Kasumi-1 (cell line): ENCODE data around the gene CARD11.
A peak's percentile ranks its signal among the peaks of the same experiment; 100 is the strongest.

Experiments used
- DNase-seq, 2 experiments: peaks; one replicate each; lab custom pipeline; 2025; lab: John Stamatoyannopoulos, UW

The CARD11 gene

DNA sequence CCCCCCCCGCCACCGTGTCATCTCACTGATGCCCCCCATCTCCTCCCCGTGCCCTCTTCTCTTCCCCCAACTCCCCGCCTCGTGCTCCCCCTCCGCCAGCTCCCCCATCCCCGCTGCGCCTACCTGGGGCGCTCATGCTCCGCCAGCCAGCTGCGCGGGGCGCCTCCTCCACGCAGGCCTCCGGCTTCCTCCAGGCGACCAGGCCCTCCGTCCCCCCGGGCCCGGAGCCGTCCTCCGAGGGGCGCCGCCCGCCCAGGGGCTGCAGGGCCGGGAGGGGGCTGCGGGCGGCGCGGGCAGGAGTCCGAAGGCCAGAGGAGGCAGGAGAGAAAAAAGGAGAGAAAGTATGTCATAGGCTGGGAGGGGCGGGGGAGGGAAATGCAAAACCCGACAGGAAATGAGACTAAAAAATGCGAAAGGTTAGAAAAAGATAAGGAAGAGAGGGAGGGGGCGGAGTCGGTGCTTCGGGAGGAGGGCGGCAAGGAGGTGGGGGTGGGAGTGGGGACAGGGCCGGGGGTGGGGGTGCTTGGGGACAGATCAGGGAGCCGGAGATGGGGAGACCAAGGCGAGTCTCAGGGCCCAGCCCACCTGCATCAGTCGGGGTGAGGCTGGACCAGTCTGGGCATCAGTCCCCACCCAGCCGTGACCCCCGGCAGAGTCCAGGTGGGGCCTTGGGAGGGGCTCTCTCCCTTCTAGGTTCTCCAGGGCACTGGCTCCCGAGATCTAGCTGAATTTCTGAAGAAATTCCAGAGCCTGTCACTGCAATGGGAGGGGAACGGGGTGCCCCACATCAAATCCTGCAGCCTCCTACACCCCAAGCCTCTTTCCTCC, at the start of gene CARD11:
Gene CARD11 (minus strand): TSS at position 324 of the 828 bp plus-strand sequence. CDS start 85,361 bp downstream, outside the sequence.
- DNase-seq, result no peak

- DNase-seq, result peak; percentile 57 to 58
Measured at GRCh38 chr7:3092468-3092867, 48.8 kb upstream of the CARD11 start.

GRCh38 chr7:3091631-3092030, 48.0 kb upstream of the CARD11 start:
- DNase-seq, result no peak

- DNase-seq, result peak; percentile 2 to 8
Measured at GRCh38 chr7:3089493-3089892, 45.8 kb upstream of the CARD11 start.

DNA sequence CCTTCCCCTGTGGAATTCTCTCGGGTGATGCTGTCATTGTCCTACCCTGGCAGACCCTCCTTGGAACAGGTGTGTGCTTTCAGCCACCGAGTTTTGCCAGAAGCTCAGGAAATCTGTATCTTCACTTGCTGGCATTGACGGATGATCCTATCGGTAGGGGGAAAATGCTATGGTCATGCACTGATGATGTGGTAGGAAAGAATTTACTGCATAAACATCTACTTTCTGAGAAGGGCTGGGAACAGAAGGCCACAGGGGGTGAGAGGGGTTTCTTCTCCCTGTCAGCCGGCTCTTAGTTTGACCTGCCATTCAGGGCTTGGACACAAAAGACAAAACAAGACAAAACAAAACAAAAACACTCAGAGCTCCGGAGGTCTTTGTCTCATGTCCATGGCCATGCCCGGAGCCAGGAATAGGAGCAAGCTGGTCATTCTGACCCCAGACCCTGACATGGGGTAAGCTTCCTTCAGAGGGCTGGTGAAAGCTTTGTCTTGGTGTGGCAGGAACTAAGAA, 43.6 kb upstream of the CARD11 start:
- no peak for DNase-seq

DNA sequence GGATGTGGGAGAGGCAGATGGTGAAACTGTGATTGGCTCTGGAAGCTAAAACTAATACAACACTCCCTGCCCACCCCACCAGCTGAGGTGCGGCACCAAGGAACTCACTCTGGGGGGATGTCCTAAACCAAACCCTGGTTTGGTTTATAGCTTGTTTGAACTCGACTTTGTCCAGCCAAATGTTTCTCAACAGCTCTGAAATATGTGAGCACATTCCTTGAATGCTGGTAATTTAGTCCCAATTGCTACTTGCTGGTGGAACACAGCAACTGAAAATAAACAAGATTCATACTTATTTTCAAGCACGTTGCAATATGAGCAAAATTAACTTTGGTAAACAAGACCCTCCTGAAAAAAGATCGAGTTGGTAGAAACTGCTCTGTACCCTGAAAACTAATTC, 39.7 kb upstream of the CARD11 start:
- no peak for DNase-seq

DNA sequence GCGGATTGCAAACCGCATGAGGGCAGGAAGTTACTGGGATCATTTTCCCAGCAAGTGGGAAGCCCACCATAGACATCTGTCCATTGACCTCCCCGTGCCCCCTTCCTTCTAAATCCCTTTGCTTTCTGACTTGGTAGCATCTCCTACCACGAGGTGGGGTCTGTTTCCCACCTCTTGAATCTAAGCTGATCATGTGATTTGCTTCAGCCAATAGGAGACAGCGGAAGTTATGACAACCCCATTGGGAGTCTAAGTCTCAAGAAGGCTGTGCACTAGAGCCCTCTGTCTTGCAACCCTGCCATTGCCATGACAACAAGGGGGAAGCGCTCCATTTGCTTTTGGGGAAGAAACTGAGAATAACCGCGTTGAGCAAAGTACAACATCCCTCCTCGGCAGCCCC, 39.2 kb upstream of the CARD11 start:
- no peak for DNase-seq

- no peak for DNase-seq
Measured at GRCh38 chr7:3082386-3082785, 38.7 kb upstream of the CARD11 start.

GRCh38 chr7:3080106-3080505, 36.4 kb upstream of the CARD11 start:
- DNase-seq, result no peak

DNA sequence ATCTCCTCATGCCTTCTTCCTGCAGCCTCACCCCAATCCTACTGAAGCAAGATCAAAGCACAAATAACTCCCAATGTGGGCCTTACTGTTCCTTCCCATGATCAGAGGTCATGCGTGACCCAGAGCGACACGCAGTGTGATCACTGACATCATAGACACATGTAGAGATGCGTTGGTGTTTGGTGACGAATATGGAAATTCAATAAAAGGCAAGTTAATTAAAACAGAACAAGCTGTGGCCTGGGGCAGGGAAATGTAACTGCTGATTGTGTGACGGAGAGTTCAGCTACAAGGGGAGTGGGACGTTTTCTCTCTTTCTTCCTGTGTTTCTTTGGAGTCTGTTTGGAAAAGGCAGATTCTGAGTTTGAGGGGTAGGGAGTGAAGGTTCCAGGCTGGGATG, 34.8 kb upstream of the CARD11 start:
- no peak for DNase-seq

DNA sequence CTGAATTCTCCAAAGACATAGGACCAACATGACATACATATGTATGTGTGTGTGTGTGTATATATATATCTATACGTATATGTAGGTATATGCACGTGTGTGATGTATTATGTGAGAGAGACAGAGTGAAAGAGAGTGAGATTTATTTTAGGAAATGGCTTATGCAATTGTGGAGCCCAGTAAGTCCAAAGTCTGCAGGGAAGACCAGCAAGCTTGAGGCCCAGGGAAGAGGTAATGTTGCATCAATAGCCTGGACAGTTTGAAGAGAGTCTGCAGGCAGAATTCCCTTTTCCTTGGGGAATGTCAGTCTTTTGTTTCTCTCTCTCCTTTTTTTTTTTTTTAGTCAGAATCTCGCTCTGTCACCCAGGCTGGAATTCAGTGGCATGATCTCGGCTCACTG, 33.0 kb upstream of the CARD11 start:
- no peak for DNase-seq

DNA sequence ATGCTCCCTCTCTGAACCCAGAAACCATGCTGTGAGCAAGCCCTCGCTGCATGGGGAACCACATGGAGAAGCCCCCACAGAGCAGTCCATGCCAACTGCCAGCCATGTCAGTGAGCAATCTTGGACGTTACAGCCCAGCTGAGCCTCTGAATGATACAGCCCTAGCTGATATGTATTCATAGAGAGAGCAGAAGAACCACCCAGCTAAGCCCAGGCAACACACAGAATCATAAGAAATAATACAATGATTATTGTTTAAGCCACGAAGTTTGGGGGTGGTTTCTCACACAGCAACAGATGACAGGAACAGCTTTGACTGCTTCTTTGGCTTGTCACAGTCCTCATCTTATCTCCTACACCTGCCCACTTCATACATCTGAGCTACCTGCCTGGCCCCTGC, 32.5 kb upstream of the CARD11 start:
- no peak for DNase-seq

GRCh38 chr7:3075441-3075840, 31.8 kb upstream of the CARD11 start:
- no peak for DNase-seq

GRCh38 chr7:3074459-3074821, 30.8 kb upstream of the CARD11 start:
- DNase-seq, result no peak

GRCh38 chr7:3073763-3074458, 30.2 kb upstream of the CARD11 start:
- DNase-seq, result no peak

DNA sequence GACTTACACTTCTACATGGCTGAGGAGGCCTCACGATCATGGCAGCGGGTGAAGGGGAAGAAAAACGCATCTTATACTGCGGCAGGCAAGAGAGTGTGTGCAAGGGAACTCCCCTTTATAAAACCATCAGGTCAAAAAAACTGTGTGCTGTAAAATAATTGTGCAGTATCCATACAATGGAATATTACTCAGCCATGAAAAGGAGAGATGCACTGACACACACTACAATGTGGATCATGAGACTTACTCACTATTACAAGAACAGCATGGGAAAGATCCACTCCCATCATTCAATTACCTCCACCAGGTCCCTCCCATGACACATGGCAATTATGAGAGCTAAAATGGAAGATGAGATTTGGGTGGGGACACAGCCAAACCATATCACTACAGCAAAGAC, 27.2 kb upstream of the CARD11 start:
- DNase-seq, result no peak

DNA sequence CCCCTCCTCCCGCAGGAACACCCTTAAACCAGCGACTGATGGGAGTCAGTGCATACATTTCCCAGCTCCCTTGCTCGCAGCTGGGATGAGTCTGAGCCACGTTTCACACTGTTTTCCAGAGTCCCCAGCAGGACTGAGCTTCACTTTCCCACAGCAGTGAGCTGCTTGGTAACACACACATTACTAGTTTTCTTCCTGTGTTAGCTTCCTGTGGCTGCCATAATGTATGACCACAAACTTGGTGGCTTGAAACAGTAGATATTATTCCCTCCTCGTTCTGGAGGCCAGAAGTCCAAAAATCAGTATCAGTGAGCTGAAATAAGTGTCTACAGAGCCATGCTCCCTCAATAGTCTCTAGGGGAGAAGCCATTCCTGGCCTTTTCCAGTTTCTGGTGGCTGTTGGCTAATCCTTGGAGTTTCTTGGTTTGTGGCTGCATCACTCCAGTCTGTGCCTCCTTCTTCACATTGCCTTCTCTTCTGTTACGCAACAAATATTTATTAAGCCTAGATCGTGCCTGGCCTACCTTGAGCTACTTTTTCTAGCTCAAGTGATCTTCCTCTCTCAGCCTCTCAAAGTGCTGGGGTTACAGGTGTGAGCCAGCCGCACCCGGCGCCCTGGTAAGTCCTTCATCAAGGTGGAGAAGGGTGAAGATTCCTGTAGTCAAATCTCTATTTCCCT, 26.2 kb upstream of the CARD11 start:
- DNase-seq, result peak in 1 of 2 experiments; percentile 1

DNA sequence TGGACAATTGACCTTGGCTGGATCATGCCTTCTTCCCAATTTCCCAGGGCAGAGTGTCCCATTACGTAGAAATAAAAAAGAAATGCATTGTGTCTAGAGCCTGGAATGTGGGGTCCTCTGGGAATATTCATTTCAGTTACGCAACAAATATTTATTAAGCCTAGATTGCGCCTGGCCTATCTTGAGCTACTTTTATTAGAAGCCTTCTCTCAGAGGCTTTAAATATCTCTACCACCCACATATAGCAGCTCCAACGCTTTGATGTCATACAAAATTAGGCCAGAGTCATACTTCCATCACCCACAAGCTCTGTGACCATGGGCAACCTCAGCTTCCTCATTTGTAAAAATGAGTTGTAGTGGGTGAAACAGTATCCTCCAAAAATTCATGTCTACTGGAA, 24.9 kb upstream of the CARD11 start:
- peak; percentile 27 to 43 for DNase-seq

DNA sequence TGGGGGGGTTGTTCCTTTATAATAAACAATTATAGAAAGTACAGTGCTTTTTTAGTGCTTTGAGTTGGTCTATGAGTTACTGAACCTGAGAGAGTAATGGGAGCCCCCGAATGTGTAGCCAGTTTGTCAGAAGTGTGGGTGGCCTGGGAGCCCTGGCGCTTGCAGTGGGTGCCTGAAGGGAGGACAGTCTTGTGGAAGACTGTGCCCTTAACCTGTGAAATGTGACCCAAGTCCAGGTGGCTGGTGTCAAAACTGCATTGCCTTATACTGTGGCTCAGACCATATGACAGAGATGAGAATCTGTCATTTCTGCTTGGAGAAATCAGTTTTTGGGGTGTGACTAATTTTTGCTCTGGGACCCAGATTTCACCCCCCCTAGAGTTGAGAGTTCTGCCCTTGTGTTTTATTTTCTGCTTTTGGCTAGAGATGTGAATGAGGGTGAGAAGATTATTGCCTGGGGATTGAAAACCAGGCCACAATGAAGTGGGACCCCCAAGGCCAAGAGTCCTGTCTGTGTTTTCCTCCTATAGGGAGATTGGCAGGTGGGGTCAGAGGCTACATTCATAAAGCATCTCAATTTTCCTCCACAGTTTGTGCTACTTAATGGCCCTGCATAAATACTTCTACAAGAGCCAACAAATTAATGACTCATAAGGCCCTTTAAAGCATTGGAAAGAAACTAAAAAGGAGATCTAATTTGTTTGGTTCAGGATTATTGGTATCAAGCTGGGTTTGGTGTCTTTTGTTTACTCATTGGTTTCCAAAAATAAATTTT, 24.1 kb upstream of the CARD11 start:
- DNase-seq, result no peak

GRCh38 chr7:3067193-3067592, 23.5 kb upstream of the CARD11 start:
- no peak for DNase-seq

GRCh38 chr7:3066506-3066905, 22.8 kb upstream of the CARD11 start:
- DNase-seq, result no peak

DNA sequence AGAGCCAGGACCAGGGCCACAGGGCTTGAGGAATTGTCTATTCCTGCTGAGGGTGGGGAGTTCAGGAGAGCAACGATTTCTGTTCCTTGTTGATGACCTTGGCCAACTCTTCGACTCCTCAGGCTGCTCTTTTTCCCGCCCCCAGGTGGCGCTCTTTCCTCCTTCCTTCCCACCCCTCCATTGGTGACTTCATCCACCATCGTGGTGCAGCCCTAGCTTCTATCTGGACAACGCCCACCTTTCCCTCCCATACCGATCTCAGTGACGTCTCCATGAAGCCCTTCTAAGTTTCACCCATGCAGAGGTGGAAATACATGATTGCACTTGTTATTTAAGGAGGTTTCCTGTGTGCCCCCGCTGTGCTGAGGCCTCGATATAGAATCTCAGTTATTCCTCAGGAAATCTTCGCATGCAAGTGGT, 22.1 kb upstream of the CARD11 start:
- peak; percentile 7 to 27 for DNase-seq
